Fibroblast of lung (primary cell): Measurements from ENCODE around the gene SPTAN1. TPM values are rescaled to one million over a fixed set of nuclear protein-coding genes. Genes with fewer than 3 reads are reported as not detected.

Experiments used
- DNase-seq, 2 donors: peaks; one replicate each; pipeline versions ENCODE4 v3.0.0 to v3.0.0-alpha.2; 2010; ENCODE audit warnings: low read depth in 2 of 2
- H2AFZ ChIP-seq: 2 replicates; pipeline ENCODE4 v1.5.1; 2012; ENCODE audit warnings: low read length, control low read depth, inconsistent platforms
- H3K27ac ChIP-seq: 2 replicates; pipeline ENCODE4 v1.5.1; 2011; ENCODE audit warnings: low read length, control low read depth; ENCODE audit not compliant: insufficient read depth
- H3K27me3 ChIP-seq: 2 replicates; pipeline ENCODE4 v1.5.1; 2011; ENCODE audit warnings: mild to moderate bottlenecking, low read length; ENCODE audit not compliant: control insufficient read depth, insufficient read depth
- H3K36me3 ChIP-seq: 2 replicates; pipeline ENCODE4 v1.5.1; 2011; ENCODE audit warnings: low read length; ENCODE audit not compliant: control insufficient read depth, insufficient read depth
- H3K4me1 ChIP-seq: 2 replicates; pipeline ENCODE4 v1.5.1; 2011; ENCODE audit warnings: low read length; ENCODE audit not compliant: control insufficient read depth, insufficient read depth; ENCODE audit errors: extremely low read depth
- H3K4me2 ChIP-seq: 2 replicates; pipeline ENCODE4 v1.5.1; 2011; ENCODE audit warnings: low read length, control low read depth; ENCODE audit not compliant: insufficient read depth; ENCODE audit errors: extremely low read depth
- H3K4me3 ChIP-seq, 4 experiments: fragments of 200-600 bp in 1 of 4; sonication (generic) in 1 of 4; replicated peaks in 1 of 4; 2 replicates each; pipeline ENCODE4 v1.5.1; 2011 to 2016; ENCODE audit warnings: low read length in 4 of 4, low read depth in 3 of 4, mild to moderate bottlenecking in 3 of 4, control low read depth in 2 of 4, inconsistent platforms in 1 of 4, mixed read lengths in 1 of 4; ENCODE audit not compliant: insufficient read depth in 1 of 4; ENCODE audit errors: control extremely low read depth in 1 of 4
- H3K79me2 ChIP-seq: 2 replicates; pipeline ENCODE4 v1.5.1; 2012; ENCODE audit warnings: mild to moderate bottlenecking, low read length, inconsistent platforms; ENCODE audit not compliant: control insufficient read depth, insufficient read depth
- H3K9ac ChIP-seq: 2 replicates; pipeline ENCODE4 v1.5.1; 2011; ENCODE audit warnings: mild to moderate bottlenecking, low read length, control low read depth; ENCODE audit not compliant: insufficient read depth
- H3K9me3 ChIP-seq: 2 replicates; pipeline ENCODE4 v1.5.1; 2012; ENCODE audit warnings: low read depth, low read length; ENCODE audit not compliant: control insufficient read depth, insufficient read depth
- H4K20me1 ChIP-seq: 2 replicates; pipeline ENCODE4 v1.5.1; 2011; ENCODE audit warnings: low read length; ENCODE audit not compliant: control insufficient read depth, insufficient read depth; ENCODE audit errors: extremely low read depth
- EZH2 ChIP-seq: IDR thresholded peaks from 2 replicates; pipeline ENCODE4 v1.5.1; 2012; ENCODE audit warnings: low read length, control low read depth, mild to moderate bottlenecking; ENCODE audit errors: missing control alignments
- polyA plus RNA-seq, 2 donors: library from polyadenylated mRNA; depleted of rRNA in 1 of 2; stranded (reverse) in 1 of 2; unstranded in 1 of 2; fragments of >200 nt; gene quantifications; 2 replicates each; pipeline ENCODE4 v1.2.1, GENCODE V29; 2011 to 2012; ENCODE audit warnings: missing spikeins in 1 of 2
- total RNA-seq: library from RNA; depleted of rRNA; stranded (reverse); fragments of >200 nt; gene quantifications from 2 replicates; pipeline ENCODE4 v1.2.1, GENCODE V29; 2014
- TF ChIP-seq, protein P1 (sequence below), 2 donors: IDR thresholded peaks in 1 of 2; conservative IDR thresholded peaks in 1 of 2; 1 replicate in 1 of 2; 2 replicates in 1 of 2; pipeline ENCODE4 v1.5.1; 2011 to 2012; ENCODE audit warnings: low read length in 2 of 2, control low read depth in 1 of 2, inconsistent platforms in 1 of 2, low read depth in 1 of 2, mild to moderate bottlenecking in 1 of 2

The SPTAN1 gene
- total and polyA plus RNA-seq, 2 donors (not counting 1 experiment from before 2014, with no cell fraction given) = 189 to 518 TPM

DNA sequence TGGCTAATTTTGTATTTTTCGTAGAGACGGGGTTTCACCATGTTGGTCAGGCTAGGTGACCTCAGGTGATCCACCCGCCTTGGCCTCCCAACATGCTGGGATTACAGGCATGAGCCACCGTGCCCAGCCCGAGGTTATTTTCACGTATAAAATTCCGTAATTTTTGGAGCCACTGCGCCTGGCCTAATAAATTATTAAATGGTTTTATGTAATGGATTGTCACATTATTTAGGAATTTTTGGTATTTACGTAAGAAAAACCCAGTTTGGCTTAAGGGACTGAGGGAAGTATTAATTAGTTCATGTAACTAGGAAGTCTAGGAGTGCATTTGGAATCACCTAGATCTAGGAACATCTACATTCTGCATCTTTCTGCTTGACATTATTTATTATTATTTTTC is 39.6 kb upstream of the SPTAN1 start:
- DNase-seq = no peak
- Histone ChIP-seq H3K9me3 (no peaks in the 10 kb centered on the region), H3K4me2 (no peak overlapping the region), H4K20me1 (no peaks in the 10 kb centered on the region), H2AFZ (no peak overlapping the region), H3K9ac (no peak overlapping the region), H3K27me3 (no peaks in the 10 kb centered on the region), H3K4me3 (no peak overlapping the region), H3K79me2 (no peaks in the 10 kb centered on the region), H3K27ac (no peak overlapping the region), H3K4me1 (no peaks in the 10 kb centered on the region), H3K36me3 (peaks cover 3% of the 10 kb centered on the region)
- TF ChIP-seq, protein P1, sequence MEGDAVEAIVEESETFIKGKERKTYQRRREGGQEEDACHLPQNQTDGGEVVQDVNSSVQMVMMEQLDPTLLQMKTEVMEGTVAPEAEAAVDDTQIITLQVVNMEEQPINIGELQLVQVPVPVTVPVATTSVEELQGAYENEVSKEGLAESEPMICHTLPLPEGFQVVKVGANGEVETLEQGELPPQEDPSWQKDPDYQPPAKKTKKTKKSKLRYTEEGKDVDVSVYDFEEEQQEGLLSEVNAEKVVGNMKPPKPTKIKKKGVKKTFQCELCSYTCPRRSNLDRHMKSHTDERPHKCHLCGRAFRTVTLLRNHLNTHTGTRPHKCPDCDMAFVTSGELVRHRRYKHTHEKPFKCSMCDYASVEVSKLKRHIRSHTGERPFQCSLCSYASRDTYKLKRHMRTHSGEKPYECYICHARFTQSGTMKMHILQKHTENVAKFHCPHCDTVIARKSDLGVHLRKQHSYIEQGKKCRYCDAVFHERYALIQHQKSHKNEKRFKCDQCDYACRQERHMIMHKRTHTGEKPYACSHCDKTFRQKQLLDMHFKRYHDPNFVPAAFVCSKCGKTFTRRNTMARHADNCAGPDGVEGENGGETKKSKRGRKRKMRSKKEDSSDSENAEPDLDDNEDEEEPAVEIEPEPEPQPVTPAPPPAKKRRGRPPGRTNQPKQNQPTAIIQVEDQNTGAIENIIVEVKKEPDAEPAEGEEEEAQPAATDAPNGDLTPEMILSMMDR (conservative IDR thresholded peaks at IDR 0.05 in 1 of 2, IDR thresholded peaks at IDR 0.05 in 1 of 2; ENCODE audit: low read depth in 1 of 2, low read length in 2 of 2) = no peak
- no peak for TF ChIP-seq EZH2

DNA sequence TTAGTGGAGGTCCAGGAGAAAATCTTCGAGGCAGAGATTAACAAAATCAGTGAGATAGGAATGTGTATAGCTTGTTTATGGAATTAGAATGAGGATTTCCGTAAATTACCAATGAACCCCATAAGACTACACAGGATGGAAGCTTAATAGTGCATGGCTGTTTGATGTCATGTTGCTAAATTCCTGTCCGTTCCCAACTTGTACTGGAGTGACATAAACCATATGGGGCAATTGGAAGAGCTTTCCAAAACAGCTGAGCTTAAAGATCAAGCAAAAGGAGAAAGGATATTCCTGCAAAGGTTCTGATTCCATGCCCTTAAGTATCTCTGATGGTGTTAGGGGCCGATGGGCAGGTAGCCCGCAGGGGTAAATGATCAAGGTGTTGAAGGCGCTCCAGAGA is 30.4 kb upstream of the SPTAN1 start:
- Histone ChIP-seq H2AFZ (no peak overlapping the region), H4K20me1 (no peaks in the 10 kb centered on the region), H3K27me3 (no peaks in the 10 kb centered on the region), H3K36me3 (no peaks in the 10 kb centered on the region), H3K9me3 (no peaks in the 10 kb centered on the region), H3K4me1 (no peaks in the 10 kb centered on the region), H3K27ac (no peak overlapping the region), H3K4me2 (no peak overlapping the region), H3K4me3 (no peak overlapping the region), H3K9ac (no peak overlapping the region), H3K79me2 (no peaks in the 10 kb centered on the region)
- DNase-seq = peak in 1 of 2 donors; percentile 20
- no peak for TF ChIP-seq EZH2
- TF ChIP-seq, protein P1 (conservative IDR thresholded peaks at IDR 0.05 in 1 of 2, IDR thresholded peaks at IDR 0.05 in 1 of 2; ENCODE audit: low read depth in 1 of 2, low read length in 2 of 2) = no peak

DNA sequence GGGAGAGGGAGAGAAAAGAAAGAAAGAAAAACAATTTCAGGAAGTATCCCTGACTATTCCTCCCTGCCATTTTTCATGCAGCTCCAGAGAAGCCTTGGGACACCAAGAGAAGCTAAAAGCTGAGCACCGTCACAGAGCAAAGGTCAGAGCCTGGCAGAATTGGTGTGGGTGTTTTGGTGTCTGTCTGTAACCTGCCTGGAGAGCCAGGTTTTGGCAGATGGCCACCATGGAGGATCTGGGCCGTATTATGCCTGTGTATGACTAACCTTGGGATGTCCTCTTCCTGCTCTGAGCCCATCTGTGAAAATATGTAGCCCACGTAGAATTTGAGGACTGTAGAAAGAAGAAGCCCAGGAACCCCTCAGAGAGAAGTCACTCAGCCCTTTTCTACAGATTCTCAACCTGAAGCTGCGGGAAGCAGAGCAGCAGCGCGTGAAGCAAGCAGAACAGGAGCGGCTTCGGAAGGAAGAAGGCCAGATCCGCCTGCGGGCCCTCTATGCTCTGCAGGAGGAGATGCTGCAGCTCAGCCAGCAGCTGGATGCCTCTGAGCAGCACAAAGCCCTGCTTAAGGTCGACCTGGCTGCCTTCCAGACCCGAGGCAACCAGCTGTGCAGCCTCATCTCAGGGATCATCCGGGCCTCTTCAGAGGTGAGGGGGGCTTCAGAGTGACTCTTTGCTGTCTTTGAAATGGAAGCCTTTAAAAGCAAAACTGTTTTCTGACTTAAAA is 29.0 kb upstream of the SPTAN1 start:
- Histone ChIP-seq H3K27me3 (no peaks in the 10 kb centered on the region), H3K4me1 (no peaks in the 10 kb centered on the region), H3K9me3 (no peaks in the 10 kb centered on the region), H3K79me2 (no peaks in the 10 kb centered on the region), H3K4me2 (no peak overlapping the region), H3K4me3 (no peak overlapping the region), H3K27ac (no peak overlapping the region), H3K36me3 (no peaks in the 10 kb centered on the region), H3K9ac (no peak overlapping the region), H2AFZ (peak overlapping the region; percentile 18), H4K20me1 (no peaks in the 10 kb centered on the region)
- DNase-seq = peak; percentile 55 to 65
- TF ChIP-seq, protein P1 (conservative IDR thresholded peaks at IDR 0.05 in 1 of 2, IDR thresholded peaks at IDR 0.05 in 1 of 2; ENCODE audit: low read depth in 1 of 2, low read length in 2 of 2) = no peak
- no peak for TF ChIP-seq EZH2
